DOHH2 (cell line): Measurements from ENCODE around the gene COL1A2.

Experiments used
- CTCF ChIP-seq: fragments of 200-600 bp; sonication (generic); IDR thresholded peaks from one replicate; pipeline ENCODE4 v1.5.1; 2014; ENCODE audit warnings: antibody characterized with exemption, mild to moderate bottlenecking, low read depth, low read length; ENCODE audit not compliant: poor library complexity, severe bottlenecking
- EZH2phosphoT487 ChIP-seq: fragments of 200-600 bp; sonication (generic); IDR thresholded peaks from 2 replicates; pipeline ENCODE4 v1.6.1; 2017; ENCODE audit warnings: borderline replicate concordance, mild to moderate bottlenecking, antibody characterized with exemption, low read length, moderate library complexity, mixed read lengths

DNA sequence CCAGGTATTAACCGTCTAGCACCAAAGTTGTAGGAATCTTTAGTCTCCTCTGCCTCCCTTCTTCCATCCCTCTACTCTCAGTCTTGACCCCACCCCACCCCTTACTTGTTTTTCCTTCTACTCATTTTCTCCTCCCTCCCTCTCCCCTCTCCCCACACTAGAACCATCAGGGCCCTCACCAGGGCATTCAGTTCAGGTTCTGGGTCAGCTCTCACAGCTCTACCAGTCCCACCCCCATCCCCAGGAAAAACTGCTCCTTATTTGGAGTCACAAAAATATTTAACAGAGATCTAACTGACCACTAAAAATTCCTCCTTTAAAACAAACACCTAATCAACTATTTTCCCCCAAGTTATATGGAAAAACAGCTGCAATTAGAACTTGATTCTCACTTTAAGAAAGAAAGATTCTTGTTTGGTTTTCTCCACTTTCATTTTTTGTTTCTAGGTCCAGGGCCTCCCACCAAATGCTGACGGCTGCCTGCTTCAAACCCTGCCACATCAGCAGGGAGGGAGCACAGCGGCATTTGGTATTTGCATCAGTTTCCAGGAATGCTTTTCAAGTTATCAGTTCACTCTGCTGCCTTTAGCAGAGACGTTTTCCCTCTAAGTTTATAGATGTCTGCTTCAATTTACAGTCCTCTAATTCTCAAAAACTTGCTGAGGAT is 2.8 kb upstream of the COL1A2 start:
- no peak for TF ChIP-seq CTCF
- TF ChIP-seq EZH2phosphoT487: no peak
